CD8-positive, alpha-beta memory T cell (primary cell): ENCODE data around the gene AWAT2. TPM values are rescaled to one million over a fixed set of nuclear protein-coding genes. Genes with fewer than 3 reads are reported as not detected.

ENCODE experiments used
- CTCF ChIA-PET: fragments of 350-600 bp; sonication (Branson Sonifier 250); formaldehyde crosslinking; loops from one replicate; lab custom pipeline; 2021; ENCODE audit warnings: antibody characterized with exemption; lab: Charles Lee
- POLR2A ChIA-PET: fragments of 350-600 bp; sonication (Branson Sonifier 250); formaldehyde crosslinking; loops from one replicate; lab custom pipeline; 2021; ENCODE audit warnings: antibody characterized with exemption; lab: Charles Lee
- DNase-seq, 5 donors: peaks; one replicate each; pipeline versions ENCODE4 v3.0.0 to v3.0.0-alpha.2; 2020 to 2022; ENCODE audit warnings: mixed read lengths in 1 of 5
- H3K27ac ChIP-seq: one replicate; pipeline ENCODE4 v1.7.0; 2013; ENCODE audit warnings: low read depth, mild to moderate bottlenecking, low read length, moderate library complexity
- H3K27me3 ChIP-seq: 2 replicates; pipeline ENCODE4 v1.7.0; 2013; ENCODE audit warnings: low read length, mild to moderate bottlenecking; ENCODE audit not compliant: insufficient read depth, poor library complexity, severe bottlenecking
- H3K36me3 ChIP-seq: 2 replicates; pipeline ENCODE4 v1.7.0; 2013; ENCODE audit warnings: mild to moderate bottlenecking, low read length, moderate library complexity; ENCODE audit not compliant: insufficient read depth
- H3K4me1 ChIP-seq: 2 replicates; pipeline ENCODE4 v1.7.0; 2013; ENCODE audit warnings: mild to moderate bottlenecking, low read length, moderate library complexity; ENCODE audit not compliant: insufficient read depth
- H3K4me3 ChIP-seq: 2 replicates; pipeline ENCODE4 v1.7.0; 2013; ENCODE audit warnings: mild to moderate bottlenecking, low read length
- H3K9me3 ChIP-seq: 2 replicates; pipeline ENCODE4 v1.7.0; 2013; ENCODE audit warnings: mild to moderate bottlenecking, low read length
- H3K27ac Mint-ChIP-seq, 8 donors: one replicate each; pipeline ENCODE4 v1.8.0; 2020 to 2021; ENCODE audit warnings: mixed read lengths in 8 of 8, mild to moderate bottlenecking in 6 of 8, inconsistent platforms in 3 of 8, moderate library complexity in 3 of 8
- H3K27me3 Mint-ChIP-seq, 2 donors: one replicate each; pipeline ENCODE4 v1.8.0; 2020 to 2021; ENCODE audit warnings: mixed read lengths in 2 of 2, mild to moderate bottlenecking in 1 of 2, moderate library complexity in 1 of 2
- H3K36me3 Mint-ChIP-seq, 3 donors: one replicate each; pipeline ENCODE4 v1.8.0; 2020 to 2021; ENCODE audit warnings: mixed read lengths in 3 of 3, inconsistent platforms in 1 of 3, mild to moderate bottlenecking in 1 of 3
- H3K4me1 Mint-ChIP-seq, 3 donors: one replicate each; pipeline ENCODE4 v1.8.0; 2020 to 2021; ENCODE audit warnings: mixed read lengths in 3 of 3, inconsistent platforms in 1 of 3, mild to moderate bottlenecking in 1 of 3
- H3K4me3 Mint-ChIP-seq, 7 donors: one replicate each; pipeline ENCODE4 v1.8.0; 2020 to 2021; ENCODE audit warnings: mixed read lengths in 7 of 7, mild to moderate bottlenecking in 6 of 7, moderate library complexity in 4 of 7, inconsistent platforms in 2 of 7
- H3K9me3 Mint-ChIP-seq, 5 donors: one replicate each; pipeline ENCODE4 v1.8.0; 2020 to 2022; ENCODE audit warnings: mixed read lengths in 5 of 5, mild to moderate bottlenecking in 3 of 5, moderate library complexity in 2 of 5, inconsistent platforms in 1 of 5
- polyA plus RNA-seq: library from polyadenylated mRNA; unstranded; fragments of 300-500 nt; fragmentation: Illumina TruSeq; gene quantifications from one replicate; pipeline ENCODE4 v1.2.3, GENCODE V29; 2021
- total RNA-seq, 2 experiments: library from RNA; stranded (reverse); gene quantifications; one replicate each; pipeline ENCODE4 v1.2.3, GENCODE V29; 2021

Gene AWAT2
- total and polyA plus RNA-seq, 3 experiments from 2014 or later, result not detected

DNA sequence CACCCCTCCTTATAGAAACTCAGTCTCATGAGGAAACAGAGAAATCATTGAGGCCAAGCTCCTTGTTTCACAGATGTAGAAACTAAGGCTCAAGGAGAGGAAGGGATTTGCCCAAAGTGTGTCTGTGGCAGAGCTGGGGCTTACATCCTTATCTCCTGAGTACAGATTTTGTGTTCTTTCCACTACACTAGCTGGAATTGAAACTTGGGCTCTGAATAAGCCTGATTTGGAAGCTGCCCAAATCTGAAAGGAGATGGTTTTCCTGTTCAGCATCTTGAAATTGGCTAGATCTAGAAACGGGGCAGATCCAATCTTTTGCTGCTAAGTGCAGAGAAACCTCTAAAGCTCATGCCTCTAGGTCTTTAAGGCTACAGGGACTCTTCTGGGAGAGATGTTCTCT lies 24.3 kb downstream of the AWAT2 start:
- Histone ChIP-seq H3K9me3 (no peaks in the 10 kb centered on the region), H3K4me3 (no peak overlapping the region), H3K27me3 (no peaks in the 10 kb centered on the region), H3K27ac (no peak overlapping the region), H3K36me3 (no peaks in the 10 kb centered on the region), H3K4me1 (peaks cover 9% of the 10 kb centered on the region)
- peak overlapping the region in 1 of 7 donors; percentile 26 for H3K4me3 Mint-ChIP-seq
- ChIA-PET POLR2A (no interaction called here), CTCF (no interaction called here)
- H3K27me3 Mint-ChIP-seq, result peaks cover 0 to 6% of the 10 kb centered on the region in 2 donors
- H3K36me3 Mint-ChIP-seq, result no peaks in the 10 kb centered on the region
- H3K27ac Mint-ChIP-seq, result peak overlapping the region in 2 of 8 donors; percentile 14 to 40
- no peak for DNase-seq
- no peaks in the 10 kb centered on the region for H3K9me3 Mint-ChIP-seq
- H3K4me1 Mint-ChIP-seq, result peaks cover 18 to 31% (median 22%) of the 10 kb centered on the region in 3 donors

DNA sequence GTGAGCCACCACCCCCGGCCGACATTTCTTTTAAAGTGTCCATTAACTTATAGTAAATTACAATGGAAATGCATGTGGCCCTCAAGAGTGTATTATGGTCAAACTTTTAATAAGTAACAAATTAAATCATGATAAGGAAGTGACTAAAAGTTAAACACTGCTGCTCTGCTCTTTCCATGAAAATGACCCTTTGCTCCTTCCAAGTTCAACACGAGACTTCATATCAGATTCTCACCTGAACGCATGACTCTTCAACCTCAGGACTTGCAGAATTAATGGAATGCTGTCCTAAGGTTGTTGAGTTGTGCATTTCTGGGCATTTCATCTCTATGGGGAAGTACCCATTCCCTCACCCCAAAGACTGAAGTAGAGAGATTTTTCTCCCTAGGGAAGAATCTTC lies 27.1 kb downstream of the AWAT2 start:
- DNase-seq, result no peak
- Mint-ChIP-seq H3K36me3 (no peaks in the 10 kb centered on the region), H3K9me3 (no peaks in the 10 kb centered on the region), H3K4me1 (peaks cover 17 to 24% (median 17%) of the 10 kb centered on the region in 3 donors), H3K27ac (no peak overlapping the region), H3K27me3 (peaks cover 0 to 6% of the 10 kb centered on the region in 2 donors), H3K4me3 (no peak overlapping the region)
- Histone ChIP-seq H3K36me3 (no peaks in the 10 kb centered on the region), H3K4me3 (no peak overlapping the region), H3K27me3 (no peaks in the 10 kb centered on the region), H3K9me3 (no peaks in the 10 kb centered on the region), H3K4me1 (peaks cover 9% of the 10 kb centered on the region), H3K27ac (no peak overlapping the region)
- ChIA-PET CTCF (no interaction called here), POLR2A (no interaction called here)

DNA sequence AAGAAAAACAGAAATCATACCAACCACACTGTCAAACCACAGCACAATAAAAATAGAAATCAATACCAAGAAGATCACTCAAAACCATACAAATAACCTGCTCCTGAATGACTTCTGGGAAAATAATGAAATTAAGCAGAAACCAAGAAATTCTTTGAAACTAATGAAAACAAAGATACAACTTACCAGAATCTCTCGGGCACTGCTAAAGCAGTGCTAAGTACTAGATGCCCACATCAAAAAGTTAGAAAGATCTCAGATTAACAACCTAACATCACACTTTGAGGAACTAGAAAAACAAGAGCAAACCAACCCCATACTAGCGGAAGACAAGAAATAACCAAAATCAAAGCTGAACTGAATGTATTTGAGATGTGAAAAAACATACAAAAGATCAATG lies 33.2 kb downstream of the AWAT2 start:
- Mint-ChIP-seq H3K36me3 (no peaks in the 10 kb centered on the region), H3K9me3 (no peaks in the 10 kb centered on the region), H3K27ac (peak overlapping the region in 5 of 8 donors; percentile 0 to 72 (median 55)), H3K4me1 (peaks cover 12 to 15% (median 15%) of the 10 kb centered on the region in 3 donors), H3K27me3 (peaks cover 5 to 15% of the 10 kb centered on the region in 2 donors), H3K4me3 (peak overlapping the region in 4 of 7 donors; percentile 5 to 47 (median 26))
- H3K4me1 ChIP-seq, result no peaks in the 10 kb centered on the region
- H3K36me3 ChIP-seq, result no peaks in the 10 kb centered on the region
- no peak for DNase-seq
- H3K27me3 ChIP-seq, result no peaks in the 10 kb centered on the region
- H3K27ac ChIP-seq, result no peak overlapping the region
- no peak overlapping the region for H3K4me3 ChIP-seq
- POLR2A ChIA-PET, result no interaction called here
- no peaks in the 10 kb centered on the region for H3K9me3 ChIP-seq
- CTCF ChIA-PET, result no interaction called here

DNA sequence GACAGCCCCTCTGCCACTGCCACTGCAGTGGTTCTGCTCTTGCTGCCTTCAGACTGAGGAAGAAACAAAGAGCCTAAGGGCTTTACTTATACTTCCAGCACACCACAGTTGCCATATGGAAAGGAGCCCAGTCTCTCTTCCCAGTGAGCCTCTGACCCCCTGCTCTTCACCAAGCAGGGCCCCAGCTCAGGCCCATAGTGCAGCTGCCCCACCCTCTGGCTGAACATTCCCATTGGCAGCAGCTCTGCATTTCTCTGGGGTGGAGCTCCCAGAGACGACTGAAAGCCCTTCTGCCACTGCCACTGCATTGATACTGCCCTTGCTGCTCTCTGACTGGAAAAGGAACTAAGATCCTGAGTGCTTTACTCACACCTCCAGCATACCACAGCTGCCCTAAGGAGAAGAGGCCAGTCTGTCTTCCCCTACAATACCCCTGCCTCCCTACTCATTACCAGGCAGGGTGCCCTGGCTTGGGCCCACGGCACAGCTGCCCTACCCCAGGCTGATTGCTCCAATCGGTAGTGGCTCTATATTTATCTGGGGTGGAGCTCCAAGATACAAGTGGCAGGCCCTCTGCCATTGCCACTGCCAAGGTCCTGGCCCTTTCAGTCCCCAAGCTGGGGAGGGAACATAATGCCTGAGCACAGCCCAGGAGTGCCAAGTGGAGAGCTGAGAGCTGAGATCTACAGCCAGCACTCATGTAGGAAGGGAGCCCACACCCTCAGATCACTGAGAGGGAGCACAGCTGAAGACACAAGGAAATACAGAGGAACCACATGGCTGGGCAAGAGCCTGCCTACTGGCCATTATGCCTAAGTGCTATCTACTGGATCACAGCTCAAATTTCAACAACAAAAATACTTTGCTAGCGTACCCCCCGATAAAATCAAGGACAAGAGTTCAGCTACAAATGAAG lies 36.0 kb downstream of the AWAT2 start:
- Histone ChIP-seq H3K4me3 (no peak overlapping the region), H3K27ac (no peak overlapping the region), H3K9me3 (no peaks in the 10 kb centered on the region), H3K36me3 (no peaks in the 10 kb centered on the region), H3K27me3 (no peaks in the 10 kb centered on the region), H3K4me1 (no peaks in the 10 kb centered on the region)
- Mint-ChIP-seq H3K4me1 (peaks cover 12 to 15% (median 15%) of the 10 kb centered on the region in 3 donors), H3K4me3 (no peak overlapping the region), H3K27ac (peak overlapping the region in 1 of 8 donors; percentile 38), H3K27me3 (peaks cover 6 to 18% of the 10 kb centered on the region in 2 donors), H3K36me3 (no peaks in the 10 kb centered on the region), H3K9me3 (no peaks in the 10 kb centered on the region)
- DNase-seq, result no peak
- ChIA-PET POLR2A (no interaction called here), CTCF (no interaction called here)

DNA sequence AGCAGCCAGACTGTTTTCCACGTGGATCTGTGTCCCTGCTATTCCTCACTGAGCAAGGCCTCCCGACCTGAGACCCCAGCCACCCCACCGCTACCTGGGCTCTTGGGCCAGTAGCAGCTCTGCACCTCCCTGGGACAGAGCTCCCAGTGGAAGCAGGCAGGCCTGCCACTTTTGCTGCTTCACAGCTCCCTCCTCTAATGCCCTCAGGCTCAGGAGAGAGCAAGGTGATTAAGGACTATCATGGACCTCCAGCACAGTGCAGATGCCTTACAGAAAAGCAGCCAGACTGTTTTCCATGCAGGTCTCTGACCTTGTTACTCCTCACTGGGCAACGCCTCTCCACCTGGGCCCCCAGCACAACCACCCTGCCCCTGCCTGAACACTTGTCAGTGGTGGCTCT lies 37.0 kb downstream of the AWAT2 start:
- no peak overlapping the region for H3K4me3 Mint-ChIP-seq
- H3K27me3 Mint-ChIP-seq, result peaks cover 6 to 21% of the 10 kb centered on the region in 2 donors
- H3K9me3 ChIP-seq, result no peaks in the 10 kb centered on the region
- H3K36me3 ChIP-seq, result no peaks in the 10 kb centered on the region
- H3K27me3 ChIP-seq, result no peaks in the 10 kb centered on the region
- no peaks in the 10 kb centered on the region for H3K9me3 Mint-ChIP-seq
- no peaks in the 10 kb centered on the region for H3K36me3 Mint-ChIP-seq
- H3K4me1 Mint-ChIP-seq, result peaks cover 12 to 15% (median 15%) of the 10 kb centered on the region in 3 donors
- H3K27ac Mint-ChIP-seq, result no peak overlapping the region
- DNase-seq, result no peak
- ChIA-PET POLR2A (no interaction called here), CTCF (no interaction called here)
- no peaks in the 10 kb centered on the region for H3K4me1 ChIP-seq
- H3K27ac ChIP-seq, result no peak overlapping the region
- no peak overlapping the region for H3K4me3 ChIP-seq

DNA sequence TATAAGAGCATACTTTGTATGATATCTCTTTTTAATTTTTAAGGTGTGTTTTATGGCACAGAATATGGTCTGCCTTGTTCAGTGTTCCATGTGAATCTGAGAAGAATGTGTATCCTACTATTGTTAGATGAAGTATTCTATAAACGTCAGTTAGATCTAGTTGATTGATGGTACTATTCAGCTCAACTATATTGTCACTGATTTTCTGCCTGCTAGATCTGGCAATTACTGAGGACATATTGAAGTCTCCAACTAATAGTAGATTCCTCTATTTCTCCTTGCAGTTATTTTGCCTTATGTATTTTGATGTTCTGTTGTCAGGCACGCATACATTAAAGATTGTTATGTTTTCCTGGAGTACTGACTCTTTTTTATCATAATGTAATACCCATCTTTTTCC lies 39.8 kb downstream of the AWAT2 start:
- CTCF ChIA-PET, result no interaction called here
- Mint-ChIP-seq H3K9me3 (no peaks in the 10 kb centered on the region), H3K4me1 (no peaks in the 10 kb centered on the region)

DNA sequence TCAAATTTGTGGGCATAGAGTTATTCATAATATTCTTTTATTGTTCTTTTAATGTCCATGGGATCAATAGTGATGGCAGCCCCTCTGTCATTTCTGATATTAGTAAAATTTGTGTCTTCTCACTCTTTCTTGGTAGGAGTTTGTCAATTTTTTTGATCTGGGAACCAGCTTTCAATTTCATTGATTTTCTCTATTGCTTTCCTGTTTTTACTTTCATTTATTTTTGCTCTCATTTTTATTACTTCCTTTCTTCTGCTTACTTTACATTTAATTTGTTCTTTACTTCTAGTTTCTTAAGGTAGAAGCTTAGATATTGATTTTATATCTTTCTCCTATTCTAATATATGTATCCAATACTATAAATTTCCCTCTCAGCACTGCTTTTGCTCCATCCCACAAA lies 40.7 kb downstream of the AWAT2 start:
- no peak overlapping the region for H3K4me3 ChIP-seq
- H3K27me3 Mint-ChIP-seq, result peaks cover 3 to 12% of the 10 kb centered on the region in 2 donors
- H3K36me3 Mint-ChIP-seq, result peaks cover 0 to 4% (median 0%) of the 10 kb centered on the region in 3 donors
- no peaks in the 10 kb centered on the region for H3K4me1 Mint-ChIP-seq
- no peaks in the 10 kb centered on the region for H3K36me3 ChIP-seq
- ChIA-PET POLR2A (no interaction called here), CTCF (no interaction called here)
- no peak overlapping the region for H3K27ac ChIP-seq
- H3K4me1 ChIP-seq, result no peaks in the 10 kb centered on the region
- no peaks in the 10 kb centered on the region for H3K27me3 ChIP-seq
- no peak overlapping the region for H3K27ac Mint-ChIP-seq
- DNase-seq, result no peak
- no peaks in the 10 kb centered on the region for H3K9me3 Mint-ChIP-seq
- no peaks in the 10 kb centered on the region for H3K9me3 ChIP-seq
- H3K4me3 Mint-ChIP-seq, result no peak overlapping the region

More for the DNA sequence above, 39.8 kb downstream of the AWAT2 start:
- H3K4me3 ChIP-seq, result no peak overlapping the region
- no peaks in the 10 kb centered on the region for H3K9me3 ChIP-seq
- Mint-ChIP-seq H3K36me3 (peaks cover 0 to 4% (median 0%) of the 10 kb centered on the region in 3 donors), H3K27ac (no peak overlapping the region), H3K4me3 (no peak overlapping the region), H3K27me3 (peaks cover 6 to 17% of the 10 kb centered on the region in 2 donors)
- no peaks in the 10 kb centered on the region for H3K4me1 ChIP-seq
- no peaks in the 10 kb centered on the region for H3K27me3 ChIP-seq
- no peak overlapping the region for H3K27ac ChIP-seq
- POLR2A ChIA-PET, result no interaction called here
- no peaks in the 10 kb centered on the region for H3K36me3 ChIP-seq
- DNase-seq, result no peak

DNA sequence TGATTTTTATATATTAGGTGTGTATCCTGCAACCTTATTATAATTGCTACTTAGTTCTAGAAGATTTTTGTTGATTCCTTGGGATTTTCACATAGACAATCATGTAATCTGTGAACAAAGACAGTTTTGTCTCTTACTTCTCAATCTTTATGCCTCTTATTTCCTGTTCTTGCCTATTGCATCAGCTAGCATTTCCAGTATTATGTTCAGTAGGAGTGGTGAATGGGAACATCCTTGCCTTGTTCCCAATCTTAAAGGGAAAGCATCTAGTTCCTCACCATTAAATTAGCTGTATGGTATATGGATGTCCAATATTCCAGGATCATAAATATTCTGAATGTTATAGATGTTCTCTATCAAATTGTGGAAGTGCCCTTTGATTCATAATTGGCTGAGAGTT lies 41.8 kb downstream of the AWAT2 start:
- no peaks in the 10 kb centered on the region for H3K9me3 ChIP-seq
- POLR2A ChIA-PET, result no interaction called here
- H3K36me3 Mint-ChIP-seq, result peaks cover 0 to 4% (median 0%) of the 10 kb centered on the region in 3 donors

More for the DNA sequence above, 41.8 kb downstream of the AWAT2 start:
- H3K4me3 Mint-ChIP-seq, result no peak overlapping the region
- no peaks in the 10 kb centered on the region for H3K4me1 Mint-ChIP-seq
- peaks cover 3 to 9% of the 10 kb centered on the region in 2 donors for H3K27me3 Mint-ChIP-seq
- no peaks in the 10 kb centered on the region for H3K9me3 Mint-ChIP-seq
- no peak overlapping the region for H3K27ac Mint-ChIP-seq
- no peaks in the 10 kb centered on the region for H3K36me3 ChIP-seq
- no peaks in the 10 kb centered on the region for H3K4me1 ChIP-seq
- no peak overlapping the region for H3K27ac ChIP-seq
- H3K27me3 ChIP-seq, result no peaks in the 10 kb centered on the region
- H3K4me3 ChIP-seq, result no peak overlapping the region
- DNase-seq, result no peak
- CTCF ChIA-PET, result no interaction called here
